GM11168 (cell line): Measurements from ENCODE around the gene VCL.

Experiments used
- in situ Hi-C: fragments of 300-500 bp; cut with MboI; formaldehyde crosslinking; loops from one replicate; pipeline ENCODE4 v1.12.0; 2022; ENCODE audit warnings: low sequenced_read_pairs; ENCODE audit not compliant: unreplicated experiment

The VCL gene

DNA sequence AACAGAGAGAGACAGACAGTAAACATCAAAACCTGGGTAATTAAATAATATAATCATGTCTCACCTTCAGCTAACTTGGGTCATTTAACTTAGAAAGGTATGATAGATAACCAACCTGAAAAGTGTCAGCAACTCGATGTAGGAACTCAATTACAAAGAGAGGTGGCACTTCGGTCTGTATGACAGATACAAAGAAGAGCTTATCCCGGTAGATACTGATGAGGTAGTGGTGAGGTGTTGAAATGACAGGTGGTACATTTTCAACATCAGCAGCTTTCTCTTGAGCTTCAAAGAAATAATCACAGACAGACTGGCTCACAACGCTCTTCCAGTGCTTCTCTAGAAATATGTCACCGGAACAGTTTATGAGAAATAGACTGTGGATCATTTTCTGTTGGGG, 140.1 kb downstream of the VCL start:
- in situ Hi-C loops, result loop anchor here (10.0 kb wide), 1 partner anchor 627 kb away; no protein-coding TSS in a partner anchor

DNA sequence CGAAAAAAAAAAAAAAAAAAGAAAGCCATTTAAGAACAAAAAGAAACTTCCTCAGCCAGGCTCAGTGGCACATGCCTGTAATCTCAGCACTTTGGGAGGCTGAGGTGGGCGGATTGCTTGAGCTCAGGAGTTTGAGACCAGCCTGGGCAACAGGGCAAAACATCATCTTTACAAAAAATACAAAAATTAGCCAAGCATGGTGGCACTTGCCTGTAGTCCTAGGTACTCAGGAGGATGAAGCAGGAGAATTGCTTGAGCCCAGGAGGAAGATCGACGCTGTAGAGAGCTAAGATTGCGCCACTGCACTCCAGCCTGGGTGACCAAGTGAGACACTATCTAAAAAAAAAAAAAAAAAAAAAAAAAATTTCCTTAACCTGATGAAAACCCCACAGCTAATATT, 140.7 kb downstream of the VCL start:
- in situ Hi-C loops, result loop anchor here (10.0 kb wide), 1 partner anchor 626 kb away; no protein-coding TSS in a partner anchor

DNA sequence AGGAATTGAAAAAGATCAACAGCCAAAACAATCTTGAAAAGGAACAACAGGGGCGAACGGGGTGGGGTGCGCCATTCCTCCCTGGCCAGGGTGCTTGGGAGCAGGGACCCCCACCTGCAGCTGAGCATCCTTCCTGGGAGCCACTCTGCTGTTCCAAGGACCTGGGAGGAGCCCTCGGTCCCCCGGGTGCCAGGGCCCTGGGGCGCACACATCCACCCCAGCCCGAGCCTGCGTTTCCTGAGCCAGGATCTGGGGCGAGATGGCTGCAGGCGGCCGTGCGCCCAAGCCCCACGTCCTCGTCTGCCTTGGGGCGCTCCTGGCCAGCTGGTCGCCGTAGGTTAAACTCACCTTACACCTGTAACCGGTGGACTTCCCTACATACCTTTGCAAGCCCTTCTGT, 142.1 kb downstream of the VCL start:
- in situ Hi-C loops, result loop anchor here (10.0 kb wide), 2 partner anchors 85 to 625 kb away; no protein-coding TSS in a partner anchor

GRCh38 chr10:74140553-74140952, 142.6 kb downstream of the VCL start:
- in situ Hi-C loops, result loop anchor here (10.0 kb wide), 1 partner anchor 84 kb away; no protein-coding TSS in a partner anchor

DNA sequence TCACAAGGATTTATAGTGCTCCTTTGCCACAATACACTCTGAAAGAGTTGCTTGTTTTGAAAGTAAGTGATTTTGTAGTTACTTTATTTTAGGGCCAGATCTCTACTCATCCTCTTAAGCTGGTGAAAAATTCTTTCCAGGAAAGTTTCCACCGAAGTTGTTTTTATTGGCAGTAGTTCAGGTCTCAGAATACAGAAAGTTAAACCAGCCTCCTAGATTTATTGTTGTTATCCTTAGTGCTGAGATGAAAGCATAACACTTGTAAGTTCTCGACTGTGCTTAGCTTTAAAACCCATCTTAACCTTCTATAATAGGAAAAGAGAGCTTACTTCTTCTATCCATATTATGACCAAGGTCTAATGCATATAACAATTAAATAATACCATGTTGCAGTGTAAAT, 147.2 kb downstream of the VCL start:
- in situ Hi-C loops, result loop anchor here (10.0 kb wide), 1 partner anchor 80 kb away; no protein-coding TSS in a partner anchor

DNA sequence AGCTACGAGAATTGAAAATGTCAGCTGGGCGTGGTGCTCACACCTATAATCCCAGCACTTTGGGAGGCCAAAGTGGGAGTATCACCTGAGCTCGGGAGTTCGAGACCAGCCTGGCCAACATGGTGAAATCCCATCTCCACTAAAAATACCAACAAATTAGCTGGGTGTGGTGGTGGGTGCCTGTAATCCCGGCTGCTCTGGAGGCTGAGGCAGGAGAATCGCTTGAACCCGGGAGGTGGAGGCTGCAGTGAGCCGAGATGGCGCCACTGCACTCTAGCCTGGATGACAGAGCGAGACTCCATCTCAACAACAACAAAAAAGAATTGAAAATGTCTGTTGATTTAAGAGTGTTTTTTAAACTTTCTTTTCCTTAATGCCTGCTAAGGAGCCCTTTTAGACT, 149.1 kb downstream of the VCL start:
- in situ Hi-C loops, result loop anchor here (10.0 kb wide), 1 partner anchor 78 kb away; no protein-coding TSS in a partner anchor

DNA sequence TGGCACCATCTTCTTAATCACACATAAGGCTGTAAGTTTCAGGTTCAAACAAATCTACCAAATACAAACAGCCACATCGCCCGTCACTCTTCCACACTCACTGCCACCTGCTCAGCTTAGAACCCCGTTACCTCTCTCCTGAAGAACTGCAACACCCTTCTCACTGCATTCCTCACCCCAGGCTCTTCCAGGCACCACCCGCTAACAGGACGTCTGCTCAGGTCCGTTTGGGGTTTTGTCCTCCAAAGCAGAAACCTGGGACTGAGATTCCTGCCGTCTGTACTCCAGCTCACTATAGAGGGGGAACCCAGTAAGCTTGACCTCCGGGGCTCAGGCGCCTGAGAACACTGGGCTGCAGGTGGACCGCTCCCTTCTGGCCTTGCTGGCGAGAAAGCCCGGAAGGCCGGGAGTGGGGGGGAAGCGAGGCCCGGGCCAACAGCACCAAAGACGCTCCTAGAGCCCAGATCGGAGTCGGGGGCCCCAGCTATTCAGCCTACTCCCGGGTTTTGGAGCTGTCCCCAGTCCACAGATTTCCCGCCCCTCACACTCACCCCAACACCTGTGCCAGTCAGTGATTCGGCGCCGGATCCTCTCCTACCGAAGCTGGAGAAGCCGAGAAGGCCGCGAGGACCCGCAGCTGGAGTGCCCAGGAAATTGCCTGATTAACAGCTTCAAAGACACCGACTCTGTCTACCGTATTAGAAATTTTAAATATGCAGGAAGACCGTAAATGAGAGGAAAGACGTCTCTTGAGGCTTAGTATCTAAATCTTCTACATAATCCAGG, 152.5 kb downstream of the VCL start, which contains the start of gene AP3M1:
Gene AP3M1 (minus strand): TSS at position 625 of the 786 bp plus-strand sequence. CDS start 12,449 bp downstream, outside the sequence.
- in situ Hi-C loops, result no loop called here

GRCh38 chr10:74150990-74151878, 153.3 kb downstream of the VCL start, which contains the start of gene ADK:
Gene ADK, plus strand, starts transcription at chr10:74151221. Its CDS starts 58 bp downstream, at chr10:74151279.
- in situ Hi-C loops, result no loop called here

DNA sequence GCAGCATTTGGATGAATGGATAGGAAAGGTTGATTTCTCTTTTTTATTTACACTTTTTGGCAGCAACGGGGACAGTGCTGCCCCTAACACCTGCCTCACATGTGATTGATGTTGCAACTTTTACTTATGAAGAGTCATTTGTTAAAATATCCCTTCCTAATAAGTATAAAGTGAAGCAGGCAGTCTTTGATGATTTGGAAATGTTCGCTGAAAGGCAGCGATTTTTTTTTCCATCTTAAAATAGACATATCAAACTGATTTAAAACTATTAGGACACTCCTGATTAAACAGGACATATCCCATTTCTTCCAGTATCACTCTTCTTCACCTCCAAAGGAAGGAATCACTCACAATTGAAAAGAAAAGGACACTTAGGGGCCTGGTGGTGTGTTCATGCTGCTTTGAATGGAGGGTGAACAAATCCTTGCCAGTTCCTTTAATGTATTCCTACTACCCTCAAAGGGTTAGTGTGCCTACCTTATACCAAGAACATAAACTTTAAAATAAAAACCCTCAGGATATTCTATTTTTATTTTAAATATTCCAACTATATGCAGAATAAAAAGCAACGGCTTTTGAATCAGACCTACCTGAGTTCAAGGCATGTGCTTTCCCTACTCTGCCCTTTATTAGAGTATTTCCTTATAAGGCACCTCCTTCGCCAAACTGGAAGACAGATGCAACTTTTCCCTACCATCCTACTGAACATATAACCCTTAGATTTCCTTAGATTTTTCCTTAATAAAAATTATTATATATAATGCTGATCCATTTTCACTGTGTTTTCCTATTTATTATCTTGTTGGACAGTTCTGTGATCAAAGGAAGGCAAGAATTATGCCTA, 154.2 kb downstream of the VCL start:
- in situ Hi-C loops, result no loop called here

GRCh38 chr10:74153123-74153522, 155.2 kb downstream of the VCL start:
- in situ Hi-C loops, result no loop called here

GRCh38 chr10:74153676-74154075, 155.8 kb downstream of the VCL start:
- in situ Hi-C loops, result no loop called here

GRCh38 chr10:74156919-74157289, 159.0 kb downstream of the VCL start:
- in situ Hi-C loops, result no loop called here

DNA sequence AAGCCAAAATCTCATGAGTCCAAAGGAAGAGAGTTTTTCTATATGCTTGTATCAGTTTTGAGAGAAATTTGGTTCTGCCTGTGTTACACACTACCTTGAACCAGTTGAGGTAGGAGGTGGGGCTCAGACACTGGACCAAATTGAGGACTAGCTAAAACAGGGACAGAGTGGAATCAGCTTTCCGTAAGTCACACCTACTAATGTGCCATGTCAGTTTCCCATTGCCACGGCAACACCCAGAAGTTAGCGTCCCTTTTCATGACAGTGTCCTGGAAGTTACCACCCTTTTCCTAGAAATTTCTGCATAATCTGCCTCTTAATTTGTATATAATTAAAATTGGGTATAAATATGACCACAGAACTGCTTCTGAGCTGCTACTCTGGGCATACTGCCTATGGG, 162.1 kb downstream of the VCL start:
- in situ Hi-C loops, result no loop called here

GRCh38 chr10:74163319-74164068, 165.6 kb downstream of the VCL start:
- in situ Hi-C loops, result no loop called here

DNA sequence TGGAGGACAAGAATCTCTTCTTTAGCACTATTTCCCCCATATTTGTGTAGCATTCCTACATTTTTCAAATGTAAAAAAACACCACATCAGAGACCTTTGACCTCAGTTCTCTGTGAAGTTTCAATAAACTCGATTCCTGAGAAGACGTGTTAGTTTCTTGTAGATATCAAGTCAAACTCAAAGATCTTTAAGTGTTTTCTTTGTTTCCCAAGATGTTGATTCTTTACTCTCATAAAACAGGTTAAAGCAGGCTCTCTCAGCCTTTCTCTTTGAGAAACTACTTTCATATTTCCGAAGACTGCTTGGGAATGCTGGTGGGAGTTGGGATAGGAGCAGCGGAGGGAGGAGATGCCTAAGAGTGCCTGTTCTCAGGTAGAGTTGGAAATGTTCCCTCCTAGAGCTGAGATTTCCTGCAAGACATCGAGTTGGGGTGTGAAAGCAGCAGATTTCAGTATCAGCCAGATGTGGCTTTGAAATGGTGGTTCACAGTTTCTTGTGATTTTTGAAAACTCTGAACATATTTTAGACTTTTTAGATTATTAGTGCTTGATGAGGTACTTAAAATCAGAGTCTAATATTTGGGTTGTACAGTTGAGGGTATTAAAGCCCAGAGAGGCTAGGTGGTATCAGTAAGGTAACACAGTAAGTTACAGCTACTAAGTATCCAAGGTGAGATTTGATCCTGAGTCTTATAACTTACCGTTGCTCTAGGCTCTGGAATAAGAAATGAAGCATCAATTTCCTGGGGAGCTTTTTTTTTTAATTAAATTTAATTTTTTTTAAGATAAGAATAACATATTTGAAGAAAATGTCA, 167.0 kb downstream of the VCL start:
- in situ Hi-C loops, result no loop called here

- in situ Hi-C loops, result no loop called here
Observed at GRCh38 chr10:74165530-74165901, 167.6 kb downstream of the VCL start.

- in situ Hi-C loops, result no loop called here
Observed at GRCh38 chr10:74167443-74167842, 169.5 kb downstream of the VCL start.
